GM10847 (cell line): Measurements from ENCODE around the gene SCARB1.

Experiments used
- POLR2A ChIP-seq: IDR thresholded peaks from 2 replicates; pipeline ENCODE4 v1.6.1; 2011; ENCODE audit not compliant: insufficient read length; ENCODE audit errors: extremely low read depth

Gene SCARB1

DNA sequence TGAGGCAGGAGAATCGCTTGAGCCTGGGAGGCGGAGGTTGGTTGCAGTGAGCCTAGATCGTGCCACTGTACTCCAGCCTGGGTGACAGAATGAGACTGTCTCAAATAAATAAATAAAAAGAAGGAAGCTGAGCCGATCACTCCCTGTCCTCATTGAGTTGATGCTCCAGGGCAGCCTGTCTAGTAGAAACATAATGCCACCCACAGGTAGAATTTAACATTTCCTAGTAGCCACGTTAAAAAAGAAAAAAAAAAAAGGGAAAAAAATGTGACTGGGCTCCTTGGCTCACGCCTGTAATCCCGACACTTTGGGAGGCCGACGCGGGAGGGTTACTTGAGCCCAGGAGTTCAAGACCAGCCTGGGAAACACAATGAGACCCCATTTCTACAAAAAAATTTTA lies 135.7 kb downstream of the SCARB1 start:
- TF ChIP-seq POLR2A, result no peak

DNA sequence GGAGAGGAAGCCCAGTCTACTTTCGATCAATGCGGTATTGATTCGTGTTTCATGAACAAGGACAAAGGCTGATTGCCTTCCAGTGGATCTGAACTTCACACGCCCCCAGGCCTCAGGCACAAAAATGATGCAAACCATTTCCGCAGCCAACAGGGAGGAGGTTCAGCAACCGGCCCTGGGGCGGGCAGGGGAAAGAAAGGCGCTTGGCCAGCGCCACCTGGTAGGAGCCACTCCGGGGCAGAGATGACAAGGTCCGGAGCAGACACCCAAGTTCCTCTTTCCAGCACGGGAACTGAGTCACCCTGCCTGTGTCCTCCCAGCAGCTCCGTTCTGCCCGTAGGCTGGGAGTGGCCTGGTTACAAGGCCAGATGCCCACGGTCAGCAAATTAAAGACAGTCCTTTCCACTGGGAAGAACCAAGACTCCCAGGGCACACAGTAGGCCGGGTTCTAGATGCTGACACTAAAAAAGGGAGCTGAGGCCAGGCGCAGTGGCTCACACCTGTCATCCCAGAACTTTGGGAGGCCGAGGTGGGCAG lies 136.3 kb downstream of the SCARB1 start:
- no peak for TF ChIP-seq POLR2A
